Upper lobe of right lung (tissue), 1 donor: ENCODE data around the gene MT1H. TPM values are rescaled to one million over a fixed set of nuclear protein-coding genes. Genes with fewer than 3 reads are reported as not detected.
A peak's percentile ranks its signal among the peaks of the same experiment; 100 is the strongest.

ENCODE experiments used
- ATAC-seq: fragments of 200-7000 bp; cut with Tn5 transposase; one replicate; pipeline ENCODE4 v1.9.1; 2020; ENCODE audit warnings: mild to moderate bottlenecking, moderate library complexity
- DNase-seq: peaks from one replicate; pipeline ENCODE4 v3.0.0-alpha.2; 2020
- H3K27ac ChIP-seq: fragments of 200-600 bp; one replicate; pipeline ENCODE4 v1.8.0; 2022
- H3K27me3 ChIP-seq: fragments of 200-600 bp; one replicate; pipeline ENCODE4 v1.8.0; 2022; ENCODE audit warnings: mild to moderate bottlenecking
- H3K36me3 ChIP-seq: fragments of 200-600 bp; one replicate; pipeline ENCODE4 v1.8.0; 2022
- H3K4me1 ChIP-seq: fragments of 200-600 bp; one replicate; pipeline ENCODE4 v1.8.0; 2022
- H3K4me3 ChIP-seq: fragments of 200-600 bp; one replicate; pipeline ENCODE4 v1.8.0; 2022; ENCODE audit warnings: mild to moderate bottlenecking
- H3K9me3 ChIP-seq: fragments of 200-600 bp; one replicate; pipeline ENCODE4 v1.8.0; 2022
- intact Hi-C: fragments of 100-400 bp; cut with DNase I; formaldehyde crosslinking; loops from one replicate; pipeline ENCODE4 v1.11.0; 2022
- total RNA-seq: library from RNA; stranded (reverse); fragmentation: NEBNext Ultra II Directional; extraction: Animal tissue kit (Norgen Biotek cat#: 25700); gene quantifications from one replicate; pipeline ENCODE4 v1.2.1, GENCODE V29; 2021
- TF ChIP-seq, protein P1 (sequence below): fragments of 200-600 bp; IDR thresholded peaks from one replicate; pipeline ENCODE4 v1.8.0; 2022; ENCODE audit warnings: antibody characterized with exemption
- donor health status: DM: no; HTN: yes; CAD: no; lungs with severe emphysema.

The MT1H gene
- total RNA-seq, 1 donor from 2014 or later, result 6.3 TPM

GRCh38 chr16:56652600-56652999 lies 17.0 kb upstream of the MT1H start:
- Histone ChIP-seq H3K27ac (no peak overlapping the region), H3K9me3 (no peaks in the 10 kb centered on the region), H3K27me3 (peaks cover 16% of the 10 kb centered on the region), H3K4me1 (no peaks in the 10 kb centered on the region), H3K36me3 (no peaks in the 10 kb centered on the region), H3K4me3 (no peak overlapping the region)
- DNase-seq, result no peak
- intact Hi-C loops, result no loop called here
- no peak for ATAC-seq
- TF ChIP-seq, protein P1, sequence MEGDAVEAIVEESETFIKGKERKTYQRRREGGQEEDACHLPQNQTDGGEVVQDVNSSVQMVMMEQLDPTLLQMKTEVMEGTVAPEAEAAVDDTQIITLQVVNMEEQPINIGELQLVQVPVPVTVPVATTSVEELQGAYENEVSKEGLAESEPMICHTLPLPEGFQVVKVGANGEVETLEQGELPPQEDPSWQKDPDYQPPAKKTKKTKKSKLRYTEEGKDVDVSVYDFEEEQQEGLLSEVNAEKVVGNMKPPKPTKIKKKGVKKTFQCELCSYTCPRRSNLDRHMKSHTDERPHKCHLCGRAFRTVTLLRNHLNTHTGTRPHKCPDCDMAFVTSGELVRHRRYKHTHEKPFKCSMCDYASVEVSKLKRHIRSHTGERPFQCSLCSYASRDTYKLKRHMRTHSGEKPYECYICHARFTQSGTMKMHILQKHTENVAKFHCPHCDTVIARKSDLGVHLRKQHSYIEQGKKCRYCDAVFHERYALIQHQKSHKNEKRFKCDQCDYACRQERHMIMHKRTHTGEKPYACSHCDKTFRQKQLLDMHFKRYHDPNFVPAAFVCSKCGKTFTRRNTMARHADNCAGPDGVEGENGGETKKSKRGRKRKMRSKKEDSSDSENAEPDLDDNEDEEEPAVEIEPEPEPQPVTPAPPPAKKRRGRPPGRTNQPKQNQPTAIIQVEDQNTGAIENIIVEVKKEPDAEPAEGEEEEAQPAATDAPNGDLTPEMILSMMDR, result no peak

GRCh38 chr16:56653218-56653617 lies 16.4 kb upstream of the MT1H start:
- H3K4me3 ChIP-seq, result no peak overlapping the region
- DNase-seq (no peak), ATAC-seq (no peak)
- peaks cover 5% of the 10 kb centered on the region for H3K4me1 ChIP-seq
- H3K27me3 ChIP-seq, result peaks cover 10% of the 10 kb centered on the region
- intact Hi-C loops, result no loop called here
- TF ChIP-seq, protein P1, result no peak
- no peaks in the 10 kb centered on the region for H3K36me3 ChIP-seq
- H3K9me3 ChIP-seq, result no peaks in the 10 kb centered on the region
- H3K27ac ChIP-seq, result no peak overlapping the region

- intact Hi-C loops, result no loop called here
- H3K27ac ChIP-seq, result peak within 1 kb of the TSS; percentile 71
- ATAC-seq, result peak; percentile 96
These were observed 11.9 kb upstream of the MT1H start, which contains the start of gene MT1F for GRCh38 chr16:56657555-56658326. MT1F (plus strand) TSS chr16:56657959; CDS start chr16:56658059, 100 bp downstream.

GRCh38 chr16:56658327-56658875 lies 11.2 kb upstream of the MT1H start:
- Histone ChIP-seq H3K4me3 (peak overlapping the region; percentile 59), H3K9me3 (no peaks in the 10 kb centered on the region), H3K36me3 (no peaks in the 10 kb centered on the region), H3K27me3 (peaks cover 8% of the 10 kb centered on the region), H3K4me1 (peaks cover 9% of the 10 kb centered on the region), H3K27ac (peak overlapping the region; percentile 71)
- intact Hi-C loops, result no loop called here
- ATAC-seq (no peak), DNase-seq (no peak)
- TF ChIP-seq, protein P1, result no peak

More at GRCh38 chr16:56657555-56658326, 11.9 kb upstream of the MT1H start, which contains the start of gene MT1F:
- peak within 1 kb of the TSS; percentile 59 for H3K4me3 ChIP-seq
- TF ChIP-seq, protein P1, result peak; percentile 9
- no peaks in the 10 kb centered on the region for H3K36me3 ChIP-seq
- no peaks in the 10 kb centered on the region for H3K9me3 ChIP-seq
- H3K4me1 ChIP-seq, result peaks cover 9% of the 10 kb centered on the region
- peak; percentile 96 for DNase-seq
- H3K27me3 ChIP-seq, result peaks cover 1% of the 10 kb centered on the region

- Histone ChIP-seq H3K4me1 (peaks cover 9% of the 10 kb centered on the region), H3K36me3 (no peaks in the 10 kb centered on the region), H3K27ac (no peak overlapping the region), H3K27me3 (peaks cover 41% of the 10 kb centered on the region), H3K4me3 (peak overlapping the region; percentile 21), H3K9me3 (no peaks in the 10 kb centered on the region)
- no peak for ATAC-seq
- DNase-seq, result no peak
- TF ChIP-seq, protein P1, result no peak
- intact Hi-C loops, result no loop called here
These were observed 7.0 kb upstream of the MT1H start for GRCh38 chr16:56662357-56663354.
